ENCODE measurements around the gene IL5.

DNA sequence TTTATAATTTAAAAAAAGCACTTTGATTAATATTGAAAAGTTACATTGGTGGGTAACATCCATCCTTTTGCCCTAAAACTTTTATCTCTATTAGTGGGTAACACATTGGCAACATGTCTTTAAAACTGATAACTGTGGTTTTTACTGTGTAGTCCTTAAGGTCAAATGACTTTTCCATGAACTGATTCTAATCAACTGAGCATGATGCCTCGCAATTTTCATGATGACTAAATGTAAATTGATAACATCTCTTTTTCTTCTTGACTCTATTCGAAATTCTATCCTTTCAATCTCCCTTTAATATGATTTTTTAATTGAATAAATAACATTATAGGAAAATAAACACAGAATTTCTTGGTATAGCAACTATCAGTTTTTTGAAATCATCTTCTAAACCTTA, 6.3 kb upstream of the IL5 start:
- TF ChIP-seq, protein P1, sequence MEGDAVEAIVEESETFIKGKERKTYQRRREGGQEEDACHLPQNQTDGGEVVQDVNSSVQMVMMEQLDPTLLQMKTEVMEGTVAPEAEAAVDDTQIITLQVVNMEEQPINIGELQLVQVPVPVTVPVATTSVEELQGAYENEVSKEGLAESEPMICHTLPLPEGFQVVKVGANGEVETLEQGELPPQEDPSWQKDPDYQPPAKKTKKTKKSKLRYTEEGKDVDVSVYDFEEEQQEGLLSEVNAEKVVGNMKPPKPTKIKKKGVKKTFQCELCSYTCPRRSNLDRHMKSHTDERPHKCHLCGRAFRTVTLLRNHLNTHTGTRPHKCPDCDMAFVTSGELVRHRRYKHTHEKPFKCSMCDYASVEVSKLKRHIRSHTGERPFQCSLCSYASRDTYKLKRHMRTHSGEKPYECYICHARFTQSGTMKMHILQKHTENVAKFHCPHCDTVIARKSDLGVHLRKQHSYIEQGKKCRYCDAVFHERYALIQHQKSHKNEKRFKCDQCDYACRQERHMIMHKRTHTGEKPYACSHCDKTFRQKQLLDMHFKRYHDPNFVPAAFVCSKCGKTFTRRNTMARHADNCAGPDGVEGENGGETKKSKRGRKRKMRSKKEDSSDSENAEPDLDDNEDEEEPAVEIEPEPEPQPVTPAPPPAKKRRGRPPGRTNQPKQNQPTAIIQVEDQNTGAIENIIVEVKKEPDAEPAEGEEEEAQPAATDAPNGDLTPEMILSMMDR (IDR thresholded peaks at IDR 0.05) = no peak
- TF ChIP-seq POLR2AphosphoS5 (IDR thresholded peaks at IDR 0.05) (no peak), POLR2A (IDR thresholded peaks at IDR 0.05) (no peak), EP300 (IDR thresholded peaks at IDR 0.05) (no peak)

All from stomach (tissue), 4 donors.